BJ (cell line): ENCODE results near the gene GDPD4. TPM values are rescaled to one million over a fixed set of nuclear protein-coding genes. Genes with fewer than 3 reads are reported as not detected.

ENCODE experiments used
- CTCF ChIA-PET: fragments of 350-600 bp; formaldehyde crosslinking; extraction: SDS; loops from one replicate; lab custom pipeline; 2021; ENCODE audit warnings: antibody characterized with exemption, inconsistent platforms; lab: Yijun Ruan, JAX
- POLR2A ChIA-PET: fragments of 300-600 bp; sonication (Branson Sonifier 250); formaldehyde crosslinking; extraction: SDS; loops from one replicate; lab custom pipeline; 2021; ENCODE audit warnings: antibody characterized with exemption; lab: Charles Lee
- DNase-seq: peaks from one replicate; pipeline ENCODE4 v3.0.0-alpha.2; 2011; ENCODE audit warnings: low read depth
- H3K27me3 ChIP-seq: 2 replicates; pipeline ENCODE4 v1.6.0; 2011; ENCODE audit warnings: low read length; ENCODE audit not compliant: control insufficient read depth, insufficient read depth
- H3K36me3 ChIP-seq: 2 replicates; pipeline ENCODE4 v1.5.1; 2011; ENCODE audit warnings: low read length; ENCODE audit not compliant: control insufficient read depth, insufficient read depth
- H3K4me3 ChIP-seq: 2 replicates; pipeline ENCODE4 v1.5.1; 2011; ENCODE audit warnings: low read depth, mild to moderate bottlenecking, control low read depth, low read length
- polyA plus RNA-seq: library from polyadenylated mRNA; depleted of rRNA; stranded (reverse); fragments of >200 nt; gene quantifications from 2 replicates; pipeline ENCODE4 v1.2.3, GENCODE V29; 2011
- TF ChIP-seq, protein P1 (sequence below): IDR thresholded peaks from 2 replicates; pipeline ENCODE4 v1.5.1; 2011; ENCODE audit warnings: low read depth, mild to moderate bottlenecking, control low read depth, inconsistent platforms, low read length, moderate library complexity; ENCODE audit not compliant: insufficient read depth

GDPD4 gene
- polyA plus RNA-seq, 1 experiment, result not detected

DNA sequence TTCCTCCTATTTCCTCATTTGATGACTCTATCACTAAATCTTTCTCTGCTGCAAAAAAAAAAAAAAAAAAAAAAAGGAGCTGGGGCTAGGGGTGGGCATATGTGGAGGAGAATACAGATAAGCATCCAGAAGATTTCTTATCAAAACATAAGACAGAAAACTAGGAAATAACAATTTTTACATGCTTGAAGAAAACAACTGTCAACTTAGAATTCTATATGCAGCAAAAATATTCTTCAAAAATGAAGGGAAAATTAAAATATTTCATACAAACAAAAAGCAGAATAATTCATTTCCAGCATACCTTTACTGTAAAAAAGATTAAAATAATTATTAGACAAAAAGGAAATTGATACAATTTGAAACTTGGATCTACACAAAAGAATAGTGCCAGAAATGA is 38.7 kb downstream of the GDPD4 start:
- H3K4me3 ChIP-seq, result no peak overlapping the region
- ChIA-PET CTCF (no interaction called here), POLR2A (no interaction called here)
- no peak for DNase-seq
- H3K27me3 ChIP-seq, result no peaks in the 10 kb centered on the region
- TF ChIP-seq, protein P1, sequence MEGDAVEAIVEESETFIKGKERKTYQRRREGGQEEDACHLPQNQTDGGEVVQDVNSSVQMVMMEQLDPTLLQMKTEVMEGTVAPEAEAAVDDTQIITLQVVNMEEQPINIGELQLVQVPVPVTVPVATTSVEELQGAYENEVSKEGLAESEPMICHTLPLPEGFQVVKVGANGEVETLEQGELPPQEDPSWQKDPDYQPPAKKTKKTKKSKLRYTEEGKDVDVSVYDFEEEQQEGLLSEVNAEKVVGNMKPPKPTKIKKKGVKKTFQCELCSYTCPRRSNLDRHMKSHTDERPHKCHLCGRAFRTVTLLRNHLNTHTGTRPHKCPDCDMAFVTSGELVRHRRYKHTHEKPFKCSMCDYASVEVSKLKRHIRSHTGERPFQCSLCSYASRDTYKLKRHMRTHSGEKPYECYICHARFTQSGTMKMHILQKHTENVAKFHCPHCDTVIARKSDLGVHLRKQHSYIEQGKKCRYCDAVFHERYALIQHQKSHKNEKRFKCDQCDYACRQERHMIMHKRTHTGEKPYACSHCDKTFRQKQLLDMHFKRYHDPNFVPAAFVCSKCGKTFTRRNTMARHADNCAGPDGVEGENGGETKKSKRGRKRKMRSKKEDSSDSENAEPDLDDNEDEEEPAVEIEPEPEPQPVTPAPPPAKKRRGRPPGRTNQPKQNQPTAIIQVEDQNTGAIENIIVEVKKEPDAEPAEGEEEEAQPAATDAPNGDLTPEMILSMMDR, result no peak
- no peaks in the 10 kb centered on the region for H3K36me3 ChIP-seq

DNA sequence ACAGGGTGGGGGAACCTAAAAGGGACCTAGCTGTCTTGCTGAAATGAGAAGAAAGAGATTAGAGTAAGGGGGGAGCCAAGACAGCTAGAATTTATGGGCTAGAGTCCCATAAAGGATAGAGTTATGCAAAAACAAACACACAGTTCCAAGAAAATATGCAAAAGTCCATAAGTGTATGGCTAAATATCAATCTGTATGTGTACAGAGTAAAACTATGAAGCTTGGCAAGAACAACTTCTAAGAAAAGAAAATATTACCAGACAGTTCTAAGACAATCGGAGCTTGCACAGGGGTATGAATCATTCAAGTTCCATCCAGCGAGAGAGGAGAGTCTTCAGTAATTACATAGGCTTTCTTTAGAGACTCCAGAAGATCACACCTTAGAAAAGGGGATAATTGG is 41.8 kb downstream of the GDPD4 start:
- H3K36me3 ChIP-seq, result no peaks in the 10 kb centered on the region
- H3K4me3 ChIP-seq, result no peak overlapping the region
- H3K27me3 ChIP-seq, result no peaks in the 10 kb centered on the region
- TF ChIP-seq, protein P1, result no peak
- ChIA-PET CTCF (interaction anchor here (0.5 to 1.1 kb wide), 3 partner anchors 15 to 71 kb away, joined by 3 to 5 read pairs (median 4); no protein-coding TSS in a partner anchor), POLR2A (interaction anchor here (0.6 kb wide), 1 partner anchor 16 kb away, joined by 4 read pairs; no protein-coding TSS in a partner anchor)
- no peak for DNase-seq

DNA sequence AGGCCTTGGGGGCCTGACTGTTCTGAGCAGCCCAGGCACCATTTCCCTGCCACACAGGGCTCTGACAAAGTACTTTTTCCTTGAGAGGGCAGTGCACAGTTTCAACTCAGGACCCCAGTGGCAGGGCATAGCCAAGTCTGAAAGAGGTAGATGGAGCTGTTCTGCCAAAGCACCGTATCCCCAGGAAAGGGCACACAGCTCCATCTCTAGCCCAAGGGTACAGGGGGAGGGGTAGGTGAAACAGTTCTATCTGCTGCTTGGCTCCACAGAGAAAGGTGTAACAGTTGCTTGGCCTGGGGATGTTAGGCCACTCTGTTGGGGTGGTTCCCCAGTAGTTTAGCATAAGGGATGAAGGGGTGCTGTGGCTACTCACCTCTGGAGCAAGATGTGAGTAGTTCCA is 47.8 kb downstream of the GDPD4 start:
- H3K36me3 ChIP-seq, result no peaks in the 10 kb centered on the region
- ChIA-PET CTCF (no interaction called here), POLR2A (no interaction called here)
- TF ChIP-seq, protein P1, result no peak
- no peak for DNase-seq
- H3K27me3 ChIP-seq, result no peaks in the 10 kb centered on the region
- H3K4me3 ChIP-seq, result no peak overlapping the region

- ChIA-PET POLR2A (no interaction called here), CTCF (no interaction called here)
- no peaks in the 10 kb centered on the region for H3K36me3 ChIP-seq
- no peak overlapping the region for H3K4me3 ChIP-seq
- DNase-seq, result no peak
- TF ChIP-seq, protein P1, result no peak
- no peaks in the 10 kb centered on the region for H3K27me3 ChIP-seq
Observed at GRCh38 chr11:77252555-77253270, 48.8 kb downstream of the GDPD4 start.

GRCh38 chr11:77250881-77251640 is 50.4 kb downstream of the GDPD4 start:
- Histone ChIP-seq H3K36me3 (no peaks in the 10 kb centered on the region), H3K27me3 (no peaks in the 10 kb centered on the region), H3K4me3 (no peak overlapping the region)
- TF ChIP-seq, protein P1, result no peak
- CTCF ChIA-PET, result no interaction called here
- POLR2A ChIA-PET, result no interaction called here
- no peak for DNase-seq
